Measurements from ENCODE around the gene SCN5A. TPM values are rescaled to one million over a fixed set of nuclear protein-coding genes. Genes with fewer than 3 reads are reported as not detected.

Gene SCN5A
- total RNA-seq, result 1 to 10 TPM; 4.5 to 5.6 TPM
- 0.85 TPM for polyA plus RNA-seq (2013, experiment 1 of 2)
- 0.66 TPM for polyA plus RNA-seq (2013, experiment 2 of 2)
- long read RNA-seq, experiment 1, partial matches to known transcripts, result 0 of 4 reads
- long read RNA-seq, experiment 1, other reads (novel, unspliced or antisense), result 4 of 4 reads
- long read RNA-seq, experiment 2, partial matches to known transcripts, result 1 of 1 reads
- long read RNA-seq, experiment 2, other reads (novel, unspliced or antisense), result 0 of 1 reads
- long read RNA-seq, experiment 3, partial matches to known transcripts, result 3 of 4 reads
- long read RNA-seq, experiment 3, other reads (novel, unspliced or antisense), result 1 of 4 reads
- long read RNA-seq, experiment 4, result 0 reads

DNA sequence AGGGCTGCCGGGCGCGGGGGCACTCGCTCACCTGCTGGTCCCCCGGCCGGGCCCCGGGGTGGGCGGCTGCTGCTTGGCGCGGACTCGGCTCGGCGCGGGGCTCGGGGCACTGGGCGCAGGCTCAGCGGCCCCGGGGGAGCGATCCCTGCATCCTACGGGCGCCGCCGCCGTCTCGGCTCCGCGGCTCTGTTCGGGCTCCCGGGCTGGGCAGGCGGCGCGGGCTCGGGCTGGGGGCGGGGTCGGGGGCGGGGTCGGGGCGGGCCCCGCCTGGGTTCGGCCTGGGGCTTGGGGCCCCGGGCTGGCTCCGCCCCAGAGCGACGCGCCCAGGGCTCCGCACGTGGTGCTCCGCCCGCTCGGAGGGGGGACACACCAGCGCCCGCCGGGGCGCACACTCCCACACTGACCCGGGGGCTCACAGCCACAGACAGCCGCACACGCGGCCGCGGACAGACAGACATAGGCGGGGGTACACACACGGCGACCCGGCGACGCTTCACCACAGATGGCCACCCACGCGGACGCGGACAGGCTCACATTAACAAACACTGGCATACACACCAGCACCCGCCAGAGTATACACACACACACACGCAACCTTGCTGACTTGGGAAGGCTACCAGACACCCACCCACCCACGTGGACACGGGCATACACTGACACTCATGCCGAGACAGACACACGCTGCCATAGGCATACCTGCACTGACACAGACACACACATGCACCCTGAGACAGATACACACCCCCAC is at the start of gene SCN5A:
Gene SCN5A (minus strand): TSS at position 188 of the 748 bp plus-strand sequence. CDS start 16,380 bp downstream, outside the sequence.
- H3K27ac Mint-ChIP-seq, result no peak within 1 kb of the TSS
- 4 to 39% methylated on average over 3 to 76 of the region's 76 CpGs for WGBS, 2 experiments (ENCODE audit: insufficient coverage in 1 of 2, insufficient read length in 1 of 2)
- Histone ChIP-seq H3K27ac (ENCODE audit: low read depth, low read length) (no peak within 1 kb of the TSS), H3K9me3 (ENCODE audit: control insufficient read depth, low read length) (peaks cover 7% of the 10 kb centered on the region), H3K36me3 (ENCODE audit: control insufficient read depth, insufficient read depth, low read length) (no peaks in the 10 kb centered on the region), H3K4me3 (ENCODE audit: low read length) (peak within 1 kb of the TSS; percentile 68), H3K27me3 (ENCODE audit: control insufficient read depth, insufficient read depth, low read length, poor library complexity, severe bottlenecking) (peaks cover 73% of the 10 kb centered on the region), H3K9ac (ENCODE audit: extremely low read depth, low read length, poor library complexity, severe bottlenecking) (no peak within 1 kb of the TSS), H3K4me1 (ENCODE audit: control insufficient read depth, insufficient read depth, low read length) (no peaks in the 10 kb centered on the region)
- H3K27me3 Mint-ChIP-seq (ENCODE audit: insufficient read depth), result peaks cover 5% of the 10 kb centered on the region
- peak; percentile 92 for DNase-seq
- TF ChIP-seq, protein P1, sequence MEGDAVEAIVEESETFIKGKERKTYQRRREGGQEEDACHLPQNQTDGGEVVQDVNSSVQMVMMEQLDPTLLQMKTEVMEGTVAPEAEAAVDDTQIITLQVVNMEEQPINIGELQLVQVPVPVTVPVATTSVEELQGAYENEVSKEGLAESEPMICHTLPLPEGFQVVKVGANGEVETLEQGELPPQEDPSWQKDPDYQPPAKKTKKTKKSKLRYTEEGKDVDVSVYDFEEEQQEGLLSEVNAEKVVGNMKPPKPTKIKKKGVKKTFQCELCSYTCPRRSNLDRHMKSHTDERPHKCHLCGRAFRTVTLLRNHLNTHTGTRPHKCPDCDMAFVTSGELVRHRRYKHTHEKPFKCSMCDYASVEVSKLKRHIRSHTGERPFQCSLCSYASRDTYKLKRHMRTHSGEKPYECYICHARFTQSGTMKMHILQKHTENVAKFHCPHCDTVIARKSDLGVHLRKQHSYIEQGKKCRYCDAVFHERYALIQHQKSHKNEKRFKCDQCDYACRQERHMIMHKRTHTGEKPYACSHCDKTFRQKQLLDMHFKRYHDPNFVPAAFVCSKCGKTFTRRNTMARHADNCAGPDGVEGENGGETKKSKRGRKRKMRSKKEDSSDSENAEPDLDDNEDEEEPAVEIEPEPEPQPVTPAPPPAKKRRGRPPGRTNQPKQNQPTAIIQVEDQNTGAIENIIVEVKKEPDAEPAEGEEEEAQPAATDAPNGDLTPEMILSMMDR (conservative IDR thresholded peaks at IDR 0.05), result no peak
- H3K4me1 Mint-ChIP-seq, result peaks cover 3% of the 10 kb centered on the region
- peaks cover 4% of the 10 kb centered on the region for H3K9me3 Mint-ChIP-seq
- no peaks in the 10 kb centered on the region for H3K36me3 Mint-ChIP-seq (ENCODE audit: low read depth)
- no peak within 1 kb of the TSS for H3K4me3 Mint-ChIP-seq

DNA sequence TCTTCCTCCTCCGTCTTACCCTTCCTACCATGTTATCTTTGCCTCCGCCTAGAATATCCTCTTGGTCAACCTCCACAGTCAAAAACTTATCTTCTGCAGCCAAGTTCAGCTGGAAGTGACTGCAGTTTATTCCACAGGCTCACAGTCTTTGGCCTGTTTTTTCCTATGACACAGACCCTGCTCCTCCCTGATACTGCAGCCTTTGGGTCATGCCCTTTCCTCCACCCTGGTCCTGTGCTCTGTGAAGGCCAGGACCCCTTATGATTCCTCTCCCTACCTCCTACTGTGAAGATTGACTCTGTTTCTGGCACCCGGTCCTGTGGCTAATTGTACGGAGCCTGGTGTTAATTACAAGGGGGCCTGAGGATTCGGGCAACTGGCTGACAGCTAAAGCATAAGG is 49.3 kb upstream of the SCN5A start:
- Mint-ChIP-seq H3K4me1 (no peaks in the 10 kb centered on the region), H3K4me3 (no peak overlapping the region), H3K36me3 (ENCODE audit: low read depth) (no peaks in the 10 kb centered on the region), H3K27me3 (ENCODE audit: insufficient read depth) (peaks cover 10% of the 10 kb centered on the region), H3K27ac (no peak overlapping the region), H3K9me3 (no peaks in the 10 kb centered on the region)
- H3K36me3 ChIP-seq (ENCODE audit: control insufficient read depth, insufficient read depth, low read length), result no peaks in the 10 kb centered on the region
- DNase-seq, result no peak
- no peak overlapping the region for H3K4me3 ChIP-seq (ENCODE audit: low read length)
- no peaks in the 10 kb centered on the region for H3K9me3 ChIP-seq (ENCODE audit: control insufficient read depth, low read length)
- 87 to 88% methylated on average over 4 to 5 of the region's 5 CpGs for WGBS, 2 experiments (ENCODE audit: insufficient coverage in 1 of 2, insufficient read length in 1 of 2)
- H3K4me1 ChIP-seq (ENCODE audit: control insufficient read depth, insufficient read depth, low read length), result no peaks in the 10 kb centered on the region
- no peak overlapping the region for H3K9ac ChIP-seq (ENCODE audit: extremely low read depth, low read length, poor library complexity, severe bottlenecking)
- peaks cover 12% of the 10 kb centered on the region for H3K27me3 ChIP-seq (ENCODE audit: control insufficient read depth, insufficient read depth, low read length, poor library complexity, severe bottlenecking)
- H3K27ac ChIP-seq (ENCODE audit: low read depth, low read length), result no peak overlapping the region
- TF ChIP-seq, protein P1 (conservative IDR thresholded peaks at IDR 0.05), result no peak

DNA sequence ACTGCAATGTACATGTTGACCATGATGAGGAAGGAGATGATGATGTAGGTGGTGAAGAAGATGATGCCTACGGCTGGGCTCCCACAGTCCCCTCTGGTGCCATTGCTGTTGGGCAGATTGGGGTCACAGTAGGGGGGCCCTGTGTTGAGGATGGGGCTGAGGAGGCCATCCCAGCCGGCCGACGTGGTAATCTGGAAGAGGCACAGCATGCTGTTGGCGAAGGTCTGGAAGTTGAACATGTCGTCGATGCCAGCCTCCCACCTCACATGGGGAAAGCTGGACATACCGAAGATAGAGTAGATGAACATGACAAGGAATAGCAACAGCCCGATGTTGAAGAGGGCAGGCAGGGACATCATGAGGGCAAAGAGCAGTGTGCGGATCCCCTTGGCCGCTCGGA is 48.6 kb upstream of the SCN5A start:
- H3K9me3 Mint-ChIP-seq, result no peaks in the 10 kb centered on the region
- no peaks in the 10 kb centered on the region for H3K36me3 Mint-ChIP-seq (ENCODE audit: low read depth)
- Histone ChIP-seq H3K4me1 (ENCODE audit: control insufficient read depth, insufficient read depth, low read length) (no peaks in the 10 kb centered on the region), H3K27ac (ENCODE audit: low read depth, low read length) (no peak overlapping the region), H3K9ac (ENCODE audit: extremely low read depth, low read length, poor library complexity, severe bottlenecking) (no peak overlapping the region), H3K9me3 (ENCODE audit: control insufficient read depth, low read length) (no peaks in the 10 kb centered on the region), H3K4me3 (ENCODE audit: low read length) (no peak overlapping the region), H3K36me3 (ENCODE audit: control insufficient read depth, insufficient read depth, low read length) (no peaks in the 10 kb centered on the region), H3K27me3 (ENCODE audit: control insufficient read depth, insufficient read depth, low read length, poor library complexity, severe bottlenecking) (peaks cover 11% of the 10 kb centered on the region)
- TF ChIP-seq, protein P1 (conservative IDR thresholded peaks at IDR 0.05), result no peak
- H3K27me3 Mint-ChIP-seq (ENCODE audit: insufficient read depth), result peaks cover 10% of the 10 kb centered on the region
- H3K4me1 Mint-ChIP-seq, result no peaks in the 10 kb centered on the region
- no peak overlapping the region for H3K4me3 Mint-ChIP-seq
- no peak for DNase-seq
- H3K27ac Mint-ChIP-seq, result no peak overlapping the region
- 92 to 93% methylated on average over 9 to 12 of the region's 12 CpGs for WGBS, 2 experiments (ENCODE audit: insufficient coverage in 1 of 2, insufficient read length in 1 of 2)

Measured in endodermal cell (in vitro differentiated cells).